ENCODE measurements around the gene TMEM273.

TMEM273 gene

DNA sequence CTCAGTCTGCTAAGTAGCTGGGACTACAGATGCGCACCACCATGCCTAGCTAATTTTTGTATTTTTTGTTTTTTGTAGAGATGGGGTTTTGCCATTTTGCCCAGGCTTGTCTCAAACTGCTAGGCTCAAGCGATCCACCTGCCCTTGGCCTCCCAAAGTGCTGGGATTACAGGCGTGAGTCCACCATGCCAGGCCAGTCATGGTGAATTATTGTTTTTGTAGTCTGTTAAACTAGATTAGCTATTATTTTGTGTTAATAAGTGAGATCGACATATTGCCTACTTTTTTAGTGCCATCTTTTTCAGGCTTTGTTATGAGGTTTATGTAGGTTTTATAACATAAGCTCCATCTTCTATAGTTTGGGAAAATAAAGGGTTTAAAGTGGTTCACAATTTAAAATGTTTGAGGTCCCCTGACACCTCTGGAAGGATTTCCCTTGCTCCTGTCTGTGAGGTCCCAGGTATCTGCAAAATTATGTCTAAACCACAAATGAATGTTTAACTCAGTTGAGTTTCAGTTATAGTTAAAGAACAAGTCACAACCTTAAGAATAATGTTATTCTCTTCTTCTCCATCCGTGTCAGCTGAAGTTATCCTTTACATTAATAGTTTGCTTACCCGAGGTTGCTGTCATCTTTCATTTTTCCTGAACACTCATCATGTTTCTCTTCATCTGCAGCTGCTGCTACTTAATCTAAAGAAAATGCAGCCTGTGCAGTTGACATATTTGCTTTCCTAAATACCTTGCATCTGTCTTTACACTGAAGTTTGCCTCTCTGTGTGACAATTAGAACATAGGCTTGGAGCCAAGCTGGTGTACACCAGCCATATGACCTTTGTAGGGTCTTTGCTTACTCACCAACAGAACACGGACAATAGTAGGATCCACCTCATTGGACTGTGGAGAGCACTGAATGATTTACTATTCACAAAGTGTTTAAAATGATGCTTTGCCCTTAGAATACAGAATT is 63.9 kb downstream of the TMEM273 start:
- Histone ChIP-seq H3K4me2 (ENCODE audit: low read length) (no peak overlapping the region), H3K36me3 (ENCODE audit: insufficient read depth, low read length) (no peaks in the 10 kb centered on the region), H3F3A (ENCODE audit: insufficient read depth, low read length) (no peaks in the 10 kb centered on the region), H4K20me1 (ENCODE audit: insufficient read depth, low read length) (no peaks in the 10 kb centered on the region), H2AFZ (ENCODE audit: low read length) (no peak overlapping the region), H3K9ac (ENCODE audit: low read length) (no peak overlapping the region), H3K4me1 (ENCODE audit: insufficient read depth, low read length, severe bottlenecking) (no peaks in the 10 kb centered on the region), H3K9me3 (ENCODE audit: low read length) (no peaks in the 10 kb centered on the region), H3K9me2 (ENCODE audit: low read depth, low read length) (no peaks in the 10 kb centered on the region), H3K4me3 (ENCODE audit: low read depth, low read length, poor library complexity, severe bottlenecking) (no peak overlapping the region), H3K27me3 (ENCODE audit: insufficient read depth, low read length) (no peaks in the 10 kb centered on the region), H3K79me2 (ENCODE audit: insufficient read depth, low read length) (no peaks in the 10 kb centered on the region), H3K27ac (ENCODE audit: low read depth, low read length, poor library complexity, severe bottlenecking) (no peak overlapping the region)
- TF ChIP-seq, protein P1, sequence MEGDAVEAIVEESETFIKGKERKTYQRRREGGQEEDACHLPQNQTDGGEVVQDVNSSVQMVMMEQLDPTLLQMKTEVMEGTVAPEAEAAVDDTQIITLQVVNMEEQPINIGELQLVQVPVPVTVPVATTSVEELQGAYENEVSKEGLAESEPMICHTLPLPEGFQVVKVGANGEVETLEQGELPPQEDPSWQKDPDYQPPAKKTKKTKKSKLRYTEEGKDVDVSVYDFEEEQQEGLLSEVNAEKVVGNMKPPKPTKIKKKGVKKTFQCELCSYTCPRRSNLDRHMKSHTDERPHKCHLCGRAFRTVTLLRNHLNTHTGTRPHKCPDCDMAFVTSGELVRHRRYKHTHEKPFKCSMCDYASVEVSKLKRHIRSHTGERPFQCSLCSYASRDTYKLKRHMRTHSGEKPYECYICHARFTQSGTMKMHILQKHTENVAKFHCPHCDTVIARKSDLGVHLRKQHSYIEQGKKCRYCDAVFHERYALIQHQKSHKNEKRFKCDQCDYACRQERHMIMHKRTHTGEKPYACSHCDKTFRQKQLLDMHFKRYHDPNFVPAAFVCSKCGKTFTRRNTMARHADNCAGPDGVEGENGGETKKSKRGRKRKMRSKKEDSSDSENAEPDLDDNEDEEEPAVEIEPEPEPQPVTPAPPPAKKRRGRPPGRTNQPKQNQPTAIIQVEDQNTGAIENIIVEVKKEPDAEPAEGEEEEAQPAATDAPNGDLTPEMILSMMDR (IDR thresholded peaks at IDR 0.05; ENCODE audit: low read length) = no peak
- TF ChIP-seq EZH2 (IDR thresholded peaks at IDR 0.05; ENCODE audit: borderline replicate concordance, low read length) = no peak

GRCh38 chr10:49120911-49121310 is 67.3 kb downstream of the TMEM273 start:
- Histone ChIP-seq H3K79me2 (ENCODE audit: insufficient read depth, low read length) (no peaks in the 10 kb centered on the region), H3K9me2 (ENCODE audit: low read depth, low read length) (no peaks in the 10 kb centered on the region)
- TF ChIP-seq EZH2 (IDR thresholded peaks at IDR 0.05; ENCODE audit: borderline replicate concordance, low read length) = no peak
- TF ChIP-seq, protein P1 (IDR thresholded peaks at IDR 0.05; ENCODE audit: low read length) = no peak

DNA sequence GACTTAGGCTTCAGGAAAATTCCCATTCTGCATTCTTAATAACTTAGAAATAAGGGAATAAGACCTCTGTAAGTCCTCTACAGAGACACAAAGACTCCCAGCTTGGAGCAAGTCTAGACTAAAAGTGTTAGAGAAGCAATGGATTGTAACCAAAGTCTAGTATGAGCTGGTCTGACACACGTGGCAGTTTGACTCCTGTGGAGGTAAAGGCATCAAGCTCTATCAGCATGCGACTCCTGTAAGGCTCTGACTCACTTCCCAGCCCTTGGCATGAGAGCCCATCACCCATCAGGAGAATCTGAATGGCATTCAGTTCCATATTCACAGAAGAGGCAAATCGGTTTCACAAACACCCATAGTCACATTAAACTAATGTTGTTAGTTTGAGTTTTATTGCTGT is 68.4 kb downstream of the TMEM273 start:
- H3K9me3 ChIP-seq (ENCODE audit: low read length) = no peaks in the 10 kb centered on the region
- no peaks in the 10 kb centered on the region for H3K36me3 ChIP-seq (ENCODE audit: insufficient read depth, low read length)
- H3K9me2 ChIP-seq (ENCODE audit: low read depth, low read length) = no peaks in the 10 kb centered on the region
- H3K9ac ChIP-seq (ENCODE audit: low read length) = no peak overlapping the region
- H3K4me2 ChIP-seq (ENCODE audit: low read length) = no peak overlapping the region
- H4K20me1 ChIP-seq (ENCODE audit: insufficient read depth, low read length) = no peaks in the 10 kb centered on the region
- H3K27ac ChIP-seq (ENCODE audit: low read depth, low read length, poor library complexity, severe bottlenecking) = no peak overlapping the region
- H3K79me2 ChIP-seq (ENCODE audit: insufficient read depth, low read length) = no peaks in the 10 kb centered on the region
- no peak overlapping the region for H2AFZ ChIP-seq (ENCODE audit: low read length)
- H3K4me3 ChIP-seq (ENCODE audit: low read depth, low read length, poor library complexity, severe bottlenecking) = no peak overlapping the region
- no peaks in the 10 kb centered on the region for H3K4me1 ChIP-seq (ENCODE audit: insufficient read depth, low read length, severe bottlenecking)
- H3K27me3 ChIP-seq (ENCODE audit: insufficient read depth, low read length) = 0 out of 2 replicates have a peak, but pooled peaks cover 2% of the 10 kb centered on the region
- H3F3A ChIP-seq (ENCODE audit: insufficient read depth, low read length) = no peaks in the 10 kb centered on the region
- TF ChIP-seq EZH2 (IDR thresholded peaks at IDR 0.05; ENCODE audit: borderline replicate concordance, low read length) = no peak
- TF ChIP-seq, protein P1 (IDR thresholded peaks at IDR 0.05; ENCODE audit: low read length) = no peak

More at GRCh38 chr10:49120911-49121310, 67.3 kb downstream of the TMEM273 start:
- no peaks in the 10 kb centered on the region for H3K4me1 ChIP-seq (ENCODE audit: insufficient read depth, low read length, severe bottlenecking)
- H4K20me1 ChIP-seq (ENCODE audit: insufficient read depth, low read length) = no peaks in the 10 kb centered on the region
- no peak overlapping the region for H3K4me2 ChIP-seq (ENCODE audit: low read length)
- no peak overlapping the region for H2AFZ ChIP-seq (ENCODE audit: low read length)
- H3K27me3 ChIP-seq (ENCODE audit: insufficient read depth, low read length) = no peaks in the 10 kb centered on the region
- no peak overlapping the region for H3K4me3 ChIP-seq (ENCODE audit: low read depth, low read length, poor library complexity, severe bottlenecking)
- no peaks in the 10 kb centered on the region for H3F3A ChIP-seq (ENCODE audit: insufficient read depth, low read length)
- no peak overlapping the region for H3K9ac ChIP-seq (ENCODE audit: low read length)
- H3K36me3 ChIP-seq (ENCODE audit: insufficient read depth, low read length) = no peaks in the 10 kb centered on the region
- H3K9me3 ChIP-seq (ENCODE audit: low read length) = no peaks in the 10 kb centered on the region
- H3K27ac ChIP-seq (ENCODE audit: low read depth, low read length, poor library complexity, severe bottlenecking) = no peak overlapping the region

Measured in OCI-LY1 (cell line).